HepG2 (cell line): ENCODE data around the gene PEAR1. TPM values are rescaled to one million over a fixed set of nuclear protein-coding genes. Genes with fewer than 3 reads are reported as not detected.

Experiments used
- ATAC-seq: fragments of 200-7000 bp; cut with Tn5 transposase; 3 replicates; pipeline ENCODE4 v1.9.1; 2020; ENCODE audit warnings: mild to moderate bottlenecking, moderate library complexity
- BruUV-seq: library from RNA; stranded (reverse); fragments of 400-500 nt; replicated peaks from 2 replicates; lab custom pipeline; 2021; lab: Mats Ljungman, UMichigan
- CTCF ChIA-PET: fragments of 300-600 bp; formaldehyde crosslinking; extraction: SDS; loops from one replicate; lab custom pipeline; 2021; ENCODE audit warnings: low total read pairs, inconsistent platforms, low intra/inter-chr PET ratio; lab: Yijun Ruan, JAX
- POLR2A ChIA-PET: fragments of 350-600 bp; sonication (Branson Sonifier 250); formaldehyde crosslinking; loops from one replicate; lab custom pipeline; 2020; ENCODE audit warnings: antibody characterized with exemption, inconsistent platforms; lab: Yijun Ruan, JAX
- DNase-seq: peaks from one replicate; pipeline ENCODE4 v3.0.0-alpha.2; 2015; ENCODE audit warnings: low spot score
- FAIRE-seq: peaks from 3 replicates; lab custom pipeline; 2011; peaks lifted over from hg19 to GRCh38; lab: Jason Lieb, UNC
- H2AFZ ChIP-seq: one replicate; pipeline ENCODE4 v1.6.1; 2011; ENCODE audit warnings: low read length, inconsistent platforms
- H3K27ac ChIP-seq: fragments of 300-600 bp; 3 replicates; pipeline ENCODE4 v1.8.0; 2011; ENCODE audit warnings: mixed run types, mild to moderate bottlenecking, mixed read lengths, low read length, inconsistent platforms; ENCODE audit not compliant: insufficient read depth; ENCODE audit errors: extremely low read length
- H3K27me3 ChIP-seq, 2 experiments: fragments of 200-600 bp in 1 of 2; 2 replicates in 1 of 2; 3 replicates in 1 of 2; pipeline versions ENCODE4 v1.6.0 to v1.8.0; 2011; ENCODE audit warnings: low read length in 2 of 2, mild to moderate bottlenecking in 2 of 2, moderate library complexity in 2 of 2, inconsistent platforms in 1 of 2; ENCODE audit not compliant: insufficient read depth in 2 of 2, control insufficient read depth in 1 of 2
- H3K36me3 ChIP-seq, 2 experiments: fragments of 200-600 bp in 1 of 2; replicated peaks in 1 of 2; 2 replicates in 1 of 2; 3 replicates in 1 of 2; pipeline versions ENCODE4 v1.5.1 to v1.8.0; 2011; ENCODE audit warnings: low read length in 2 of 2, inconsistent platforms in 1 of 2; ENCODE audit not compliant: insufficient read depth in 2 of 2, control insufficient read depth in 1 of 2
- H3K4me1 ChIP-seq: 2 replicates; pipeline ENCODE4 v1.5.1; 2012; ENCODE audit warnings: low read length, inconsistent platforms; ENCODE audit not compliant: insufficient read depth
- H3K4me2 ChIP-seq: 2 replicates; pipeline ENCODE4 v1.6.0; 2011; ENCODE audit warnings: low read depth, low read length, inconsistent platforms
- H3K4me3 ChIP-seq, 3 experiments: fragments of 200-600 bp in 1 of 3; sonication (generic), shearing (Covaris generic) in 1 of 3; replicated peaks in 1 of 3; 2 replicates each; pipeline ENCODE4 v1.5.1; 2011 to 2016; ENCODE audit warnings: low read length in 3 of 3, inconsistent platforms in 2 of 3, low read depth in 2 of 3, mild to moderate bottlenecking in 2 of 3, control low read depth in 1 of 3, mixed read lengths in 1 of 3; ENCODE audit not compliant: insufficient read depth in 1 of 3
- H3K79me2 ChIP-seq: one replicate; pipeline ENCODE4 v1.6.1; 2011; ENCODE audit warnings: low read length, inconsistent platforms; ENCODE audit not compliant: insufficient read depth
- H3K9ac ChIP-seq: 2 replicates; pipeline ENCODE4 v1.6.0; 2011; ENCODE audit warnings: mild to moderate bottlenecking, low read depth, low read length, inconsistent platforms; ENCODE audit not compliant: insufficient read depth
- H3K9me3 ChIP-seq: 2 replicates; pipeline ENCODE4 v1.5.1; 2012; ENCODE audit warnings: mild to moderate bottlenecking, low read length
- H4K20me1 ChIP-seq: 2 replicates; pipeline ENCODE4 v1.6.0; 2011; ENCODE audit warnings: inconsistent platforms, mild to moderate bottlenecking, low read length, moderate library complexity; ENCODE audit not compliant: insufficient read depth
- EZH2 ChIP-seq: conservative IDR thresholded peaks from 2 replicates; pipeline ENCODE4 v1.6.1; 2012; ENCODE audit warnings: mild to moderate bottlenecking, low read depth, low read length, moderate library complexity
- MEIS1 ChIP-seq: sonication (generic); formaldehyde crosslinking; IDR thresholded peaks from 2 replicates; pipeline ENCODE4 v1.9.0; 2021; ENCODE audit warnings: mild to moderate bottlenecking, missing genetic modification reagents, moderate library complexity, borderline replicate concordance
- REL ChIP-seq: sonication (generic); formaldehyde crosslinking; conservative IDR thresholded peaks from 2 replicates; pipeline ENCODE4 v1.8.0; 2022; ENCODE audit warnings: mild to moderate bottlenecking, missing genetic modification reagents, moderate library complexity
- SALL1 ChIP-seq: sonication (generic); formaldehyde crosslinking; IDR thresholded peaks from 2 replicates; pipeline ENCODE4 v1.8.0; 2022; ENCODE audit warnings: mild to moderate bottlenecking, missing genetic modification reagents
- ZNF30 ChIP-seq: sonication (generic); formaldehyde crosslinking; IDR thresholded peaks from 2 replicates; pipeline ENCODE4 v1.5.0; 2020; ENCODE audit warnings: mild to moderate bottlenecking, missing genetic modification reagents
- ZNF552 ChIP-seq: sonication (generic); formaldehyde crosslinking; IDR thresholded peaks from 2 replicates; pipeline ENCODE4 v1.9.0; 2022; ENCODE audit warnings: missing genetic modification reagents, mild to moderate bottlenecking, borderline replicate concordance
- ZNF570 ChIP-seq: sonication (generic); formaldehyde crosslinking; IDR thresholded peaks from 2 replicates; pipeline ENCODE4 v1.4.0; 2020; ENCODE audit warnings: mild to moderate bottlenecking, missing genetic modification reagents, borderline replicate concordance
- ZNF775 ChIP-seq: sonication (generic); formaldehyde crosslinking; IDR thresholded peaks from 2 replicates; pipeline ENCODE4 v1.4.0; 2020; ENCODE audit warnings: missing genetic modification reagents, mild to moderate bottlenecking, moderate library complexity, borderline replicate concordance
- ZNF782 ChIP-seq: sonication (generic); formaldehyde crosslinking; IDR thresholded peaks from 2 replicates; pipeline ENCODE4 v1.4.0; 2020; ENCODE audit warnings: missing genetic modification reagents, mild to moderate bottlenecking, borderline replicate concordance
- ZNF83 ChIP-seq: sonication (generic); formaldehyde crosslinking; IDR thresholded peaks from 2 replicates; pipeline ENCODE4 v1.4.0; 2020; ENCODE audit warnings: missing genetic modification reagents, mild to moderate bottlenecking, borderline replicate concordance
- ZNF839 ChIP-seq: sonication (generic); formaldehyde crosslinking; IDR thresholded peaks from 2 replicates; pipeline ENCODE4 v1.4.0; 2020; ENCODE audit warnings: missing genetic modification reagents, mild to moderate bottlenecking, borderline replicate concordance
- WGBS: methylation state at CpG from one replicate; pipeline ENCODE4 v1.1.6; 2017; ENCODE audit warnings: low lambda C conversion rate; 5-methylcytosine and 5-hydroxymethylcytosine counted together
- in situ Hi-C: cut with HindIII; loops from 2 replicates; pipeline ENCODE4 v1.10.0; 2017; ENCODE audit warnings: low pct_unique_long_range_greater_than_20kb; ENCODE audit not compliant: extremely low pct_ligation_motif_present
- intact Hi-C: fragments of 100-400 bp; cut with micrococcal nuclease; formaldehyde crosslinking; loops from one replicate; pipeline ENCODE4 v1.10.0; 2022; ENCODE audit not compliant: unreplicated experiment
- polyA plus RNA-seq, 8 experiments: library from polyadenylated mRNA; depleted of rRNA in 3 of 8; stranded (reverse) in 7 of 8; unstranded in 1 of 8; fragments of >200 nt; fragmentation: Illumina TruSeq in 4 of 8; extraction: Trizol in 4 of 8; gene quantifications; 2 replicates each; pipeline versions ENCODE4 v1.2.1 to v1.2.3, GENCODE V29; 2011 to 2016; ENCODE audit warnings: low read depth in 4 of 8, missing spikeins in 1 of 8, mixed read lengths in 1 of 8; ENCODE audit not compliant: insufficient read depth in 1 of 8
- total RNA-seq, 5 experiments: library from RNA; depleted of rRNA; stranded (reverse); fragments of >200 nt; fragmentation: Illumina TruSeq; extraction: Trizol; gene quantifications; 2 replicates each; pipeline ENCODE4 v1.2.3, GENCODE V29; 2016; ENCODE audit warnings: low read depth in 1 of 5

Gene PEAR1
- total and polyA plus RNA-seq, 2 of the 13 experiments (the other 11 are each of a cell fraction or from before 2014, with no cell fraction given) = 0.27 to 0.41 TPM

DNA sequence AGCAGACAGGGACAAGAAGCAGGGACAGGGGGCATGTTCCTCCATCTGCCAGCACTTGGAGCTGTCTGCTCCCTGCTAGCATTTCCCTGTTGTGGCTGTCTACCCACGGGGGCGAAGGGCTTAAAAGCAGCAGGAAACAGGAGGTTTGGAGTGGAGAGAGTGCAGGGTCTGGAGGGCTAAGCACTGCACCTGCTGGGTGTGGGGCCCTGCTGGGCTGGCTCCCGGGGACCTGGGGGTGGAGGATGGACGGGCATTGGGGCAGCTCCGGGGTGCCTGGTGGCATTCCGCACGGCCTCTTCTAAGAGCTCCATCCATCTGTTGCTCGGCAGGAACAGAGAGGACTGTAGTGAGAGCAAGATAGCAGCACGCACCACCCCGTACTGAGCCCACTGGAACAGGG is 48.2 kb downstream of the PEAR1 start:
- Histone ChIP-seq H3K36me3 (peaks cover 20 to 59% of the 10 kb centered on the region in 2 experiments), H3K79me2 (no peaks in the 10 kb centered on the region), H3K27me3 (no peaks in the 10 kb centered on the region), H3K4me2 (no peak overlapping the region), H2AFZ (no peak overlapping the region), H3K4me3 (no peak overlapping the region), H4K20me1 (no peaks in the 10 kb centered on the region), H3K4me1 (no peaks in the 10 kb centered on the region), H3K27ac (no peak overlapping the region), H3K9ac (no peak overlapping the region), H3K9me3 (no peaks in the 10 kb centered on the region)
- no TSS peak for BruUV-seq
- no peak for ATAC-seq
- intact Hi-C loops (no loop called here), in situ Hi-C loops (no loop called here)
- DNase-seq = no peak
- CTCF ChIA-PET = no interaction called here
- TF ChIP-seq REL (CRISPR knock-in tag) = no peak
- TF ChIP-seq SALL1 (CRISPR knock-in tag) = no peak
- no peak for TF ChIP-seq MEIS1 (CRISPR knock-in tag)
- TF ChIP-seq ZNF782 (CRISPR knock-in tag) = no peak
- no peak for TF ChIP-seq ZNF30
- TF ChIP-seq ZNF570 (CRISPR knock-in tag) = no peak
- TF ChIP-seq ZNF839 (CRISPR knock-in tag) = no peak
- TF ChIP-seq ZNF83 = no peak
- TF ChIP-seq EZH2 = no peak
- TF ChIP-seq ZNF552 (CRISPR knock-in tag) = no peak
- TF ChIP-seq ZNF775 (CRISPR knock-in tag) = no peak
- POLR2A ChIA-PET = no interaction called here
- 98% methylated on average over 10 of the region's 10 CpGs for WGBS
- no peak for FAIRE-seq
